K562 (cell line): ENCODE data around the gene PDGFC. TPM values are rescaled to one million over a fixed set of nuclear protein-coding genes. Genes with fewer than 3 reads are reported as not detected.

ENCODE experiments used
- ATAC-seq: fragments of 200-7000 bp; cut with Tn5 transposase; 3 replicates; pipeline ENCODE4 v1.9.1; 2020; ENCODE audit warnings: moderate library complexity
- BruUV-seq: library from RNA; stranded (reverse); fragments of 400-500 nt; replicated peaks from 2 replicates; lab custom pipeline; 2021; lab: Mats Ljungman, UMichigan
- CTCF ChIA-PET: fragments of 300-600 bp; formaldehyde crosslinking; extraction: SDS; loops from one replicate; lab custom pipeline; 2021; ENCODE audit warnings: low intra/inter-chr PET ratio; lab: Yijun Ruan, JAX
- POLR2A ChIA-PET: fragments of 300-600, 350-650 bp; sonication (Branson Sonifier 250); formaldehyde crosslinking; extraction: SDS; loops from one replicate; lab custom pipeline; 2021; ENCODE audit warnings: antibody characterized with exemption, inconsistent platforms; lab: Yijun Ruan, JAX
- DNase-seq, 4 experiments: peaks; one replicate each; pipeline versions ENCODE4 v3.0.0 to v3.0.0-alpha.2; 2011 to 2018; ENCODE audit warnings: low spot score in 3 of 4, mixed read lengths in 3 of 4; ENCODE audit errors: extremely low read depth in 1 of 4
- FAIRE-seq: peaks from 2 replicates; lab custom pipeline; 2011; peaks lifted over from hg19 to GRCh38; lab: Jason Lieb, UNC
- H2AFZ ChIP-seq: 2 replicates; pipeline ENCODE4 v1.6.0; 2011; ENCODE audit warnings: low read depth, low read length, control low read depth, inconsistent platforms
- H3K27ac ChIP-seq: fragments of 200-600 bp; 3 replicates; pipeline ENCODE4 v1.8.0; 2011; ENCODE audit warnings: low read depth, mild to moderate bottlenecking, control low read depth, inconsistent platforms, low read length, moderate library complexity, mixed read lengths; ENCODE audit errors: extremely low read depth
- H3K27me3 ChIP-seq, 2 experiments: fragments of 300-600 bp in 1 of 2; 2 replicates in 1 of 2; 3 replicates in 1 of 2; pipeline versions ENCODE4 v1.6.0 to v1.8.0; 2011; ENCODE audit warnings: inconsistent platforms in 2 of 2, low read length in 2 of 2, mild to moderate bottlenecking in 1 of 2, mixed read lengths in 1 of 2, moderate library complexity in 1 of 2; ENCODE audit not compliant: control insufficient read depth in 2 of 2, insufficient read depth in 2 of 2
- H3K36me3 ChIP-seq: fragments of 300-600 bp; 3 replicates; pipeline ENCODE4 v1.8.0; 2011; ENCODE audit warnings: mild to moderate bottlenecking, low read length, inconsistent platforms; ENCODE audit not compliant: control insufficient read depth, insufficient read depth
- H3K4me1 ChIP-seq, 2 experiments: fragments of 200-600 bp in 1 of 2; replicated peaks in 1 of 2; 2 replicates in 1 of 2; 3 replicates in 1 of 2; pipeline versions ENCODE4 v1.5.1 to v1.8.0; 2011; ENCODE audit warnings: inconsistent platforms in 2 of 2, low read length in 2 of 2, mild to moderate bottlenecking in 1 of 2, mixed read lengths in 1 of 2, moderate library complexity in 1 of 2; ENCODE audit not compliant: control insufficient read depth in 2 of 2, insufficient read depth in 2 of 2
- H3K4me2 ChIP-seq: 2 replicates; pipeline ENCODE4 v1.6.1; 2011; ENCODE audit warnings: low read length, control low read depth, inconsistent platforms, mixed read lengths; ENCODE audit not compliant: insufficient read depth
- H3K4me3 ChIP-seq: fragments of 200-600 bp; sonication (generic), shearing (Covaris generic); 2 replicates; pipeline ENCODE4 v1.5.1; 2016; ENCODE audit warnings: control low read depth, inconsistent platforms
- H3K79me2 ChIP-seq: fragments of 200-600 bp; 3 replicates; pipeline ENCODE4 v1.8.0; 2011; ENCODE audit warnings: low read length, inconsistent platforms; ENCODE audit not compliant: control insufficient read depth, insufficient read depth
- H3K9ac ChIP-seq, 2 experiments: 2 replicates each; pipeline versions ENCODE4 v1.6.0 to v1.6.1; 2011; ENCODE audit warnings: low read depth in 2 of 2, low read length in 2 of 2, control low read depth in 1 of 2, inconsistent platforms in 1 of 2, mild to moderate bottlenecking in 1 of 2, mixed read lengths in 1 of 2; ENCODE audit not compliant: insufficient read depth in 1 of 2
- H3K9me1 ChIP-seq: one replicate; pipeline ENCODE4 v1.6.0; 2011; ENCODE audit warnings: inconsistent platforms, mild to moderate bottlenecking, low read length, moderate library complexity; ENCODE audit not compliant: control insufficient read depth, insufficient read depth
- H3K9me3 ChIP-seq: replicated peaks from 2 replicates; pipeline ENCODE4 v1.5.1; 2011; ENCODE audit warnings: low read depth, low read length, inconsistent platforms; ENCODE audit not compliant: control insufficient read depth, insufficient read depth
- H4K20me1 ChIP-seq: replicated peaks from 2 replicates; pipeline ENCODE4 v1.6.1; 2011; ENCODE audit warnings: low read length, inconsistent platforms, mixed read lengths; ENCODE audit not compliant: control insufficient read depth, insufficient read depth
- E2F1 ChIP-seq: sonication (generic); formaldehyde crosslinking; IDR thresholded peaks from 2 replicates; pipeline ENCODE4 v1.8.1; 2023; ENCODE audit warnings: mild to moderate bottlenecking, missing genetic modification reagents, moderate library complexity
- GABPA ChIP-seq: fragments of 200-800 bp; sonication (Bioruptor generic); conservative IDR thresholded peaks from 2 replicates; pipeline ENCODE4 v1.6.1; 2016; ENCODE audit warnings: low read depth, missing genetic modification characterization, missing compliant biosample characterization
- MGA ChIP-seq: fragments of 450-650 bp; IDR thresholded peaks from 2 replicates; pipeline ENCODE4 v1.6.1; 2016; ENCODE audit warnings: mild to moderate bottlenecking, moderate library complexity
- TFAM ChIP-seq: fragments of 250-450 bp; sonication (Bioruptor Pico); conservative IDR thresholded peaks from 2 replicates; pipeline ENCODE4 v1.5.0; 2021; ENCODE audit warnings: mild to moderate bottlenecking, moderate library complexity
- TGIF2 ChIP-seq: sonication (generic); formaldehyde crosslinking; IDR thresholded peaks from 2 replicates; pipeline ENCODE4 v1.8.1; 2022; ENCODE audit warnings: mild to moderate bottlenecking, missing genetic modification reagents, moderate library complexity
- XRCC3 ChIP-seq: fragments of 450-650 bp; IDR thresholded peaks from 2 replicates; pipeline ENCODE4 v1.6.1; 2017; ENCODE audit warnings: mild to moderate bottlenecking, moderate library complexity
- ZKSCAN3 ChIP-seq: fragments of 250-450 bp; sonication (Bioruptor Pico); IDR thresholded peaks from 2 replicates; pipeline ENCODE4 v1.4.0; 2020
- ZNF589 ChIP-seq: fragments of 200-800 bp; sonication (Bioruptor generic); IDR thresholded peaks from 2 replicates; pipeline ENCODE4 v1.6.1; 2016; ENCODE audit warnings: low read depth, missing genetic modification characterization, missing compliant biosample characterization
- WGBS: fragments of 100-300 bp; shearing (Covaris generic); methylation state at CpG from one replicate; pipeline ENCODE4 v1.1.6; 2016; ENCODE audit warnings: low coverage, mixed read lengths; ENCODE audit not compliant: insufficient coverage; ENCODE audit errors: missing lambda C conversion rate; 5-methylcytosine and 5-hydroxymethylcytosine counted together
- in situ Hi-C: fragments of 300-500 bp; cut with MboI; formaldehyde crosslinking; loops from 4 replicates; pipeline ENCODE4 v1.15.0; 2018; ENCODE audit warnings: inconsistent platforms, mixed read lengths
- intact Hi-C: fragments of 100-400 bp; cut with micrococcal nuclease; formaldehyde crosslinking; loops from 2 replicates; pipeline ENCODE4 v1.14.2; 2022
- polyA plus RNA-seq, 8 experiments: library from polyadenylated mRNA; depleted of rRNA in 4 of 8; stranded (reverse) in 5 of 8; unstranded in 3 of 8; fragments of >200 nt; fragmentation: Nextera tagmentation in 2 of 8; fragmentation: Illumina TruSeq in 1 of 8; extraction: Ambion mirVana in 2 of 8; extraction: Trizol in 1 of 8; gene quantifications; 2 replicates each; pipeline versions ENCODE4 v1.2.1 to v1.2.3, GENCODE V29; 2011 to 2014; ENCODE audit warnings: inconsistent platforms in 1 of 8, missing spikeins in 1 of 8
- total RNA-seq, 7 experiments: library from RNA; depleted of rRNA in 6 of 7; stranded (reverse); fragments of >200 nt in 6 of 7; fragmentation: Illumina TruSeq in 2 of 7; extraction: Trizol in 2 of 7; gene quantifications; 2 replicates each; pipeline versions ENCODE4 v1.2.1 to v1.2.3, GENCODE V29; 2011 to 2021; ENCODE audit warnings: low replicate concordance in 1 of 7

Gene PDGFC
- total and polyA plus RNA-seq, 9 of the 15 experiments (the other 6 are each of a cell fraction or from before 2014, with no cell fraction given): not detected

GRCh38 chr4:156765277-156765676 is 206.3 kb downstream of the PDGFC start (continued):
- TF ChIP-seq TGIF2 (CRISPR knock-in tag) (no peak), ZKSCAN3 (no peak)

GRCh38 chr4:156764846-156765245 is 206.8 kb downstream of the PDGFC start:
- Histone ChIP-seq H2AFZ (no peak overlapping the region), H3K4me2 (no peak overlapping the region), H3K36me3 (no peaks in the 10 kb centered on the region), H4K20me1 (no peaks in the 10 kb centered on the region), H3K27me3 (no peaks in the 10 kb centered on the region), H3K4me3 (no peak overlapping the region), H3K4me1 (no peaks in the 10 kb centered on the region), H3K9ac (no peak overlapping the region), H3K9me3 (no peaks in the 10 kb centered on the region; the same call in 1 of the 2 replicates), H3K9me1 (no peaks in the 10 kb centered on the region), H3K79me2 (no peaks in the 10 kb centered on the region), H3K27ac (no peak overlapping the region)
- CTCF ChIA-PET: no interaction called here
- 0% methylated on average over 2 of the region's 2 CpGs for WGBS
- no peak for TF ChIP-seq ZNF589
- TF ChIP-seq XRCC3: no peak
- no peak for TF ChIP-seq GABPA (tag)
- TF ChIP-seq MGA: no peak
- TF ChIP-seq TFAM (CRISPR knock-in tag): no peak
- no peak for TF ChIP-seq E2F1 (CRISPR knock-in tag)
- in situ Hi-C loops (no loop called here), intact Hi-C loops (no loop called here)
- no TSS peak for BruUV-seq
- no peak for DNase-seq
- no peak for ATAC-seq
- POLR2A ChIA-PET: no interaction called here
- FAIRE-seq: no peak
